IPS-18a (cell line): Measurements from ENCODE around the gene HESX1.

Experiments used
- H3K27ac ChIP-seq: one replicate; pipeline ENCODE4 v1.5.1; 2013; ENCODE audit warnings: low read length
- H3K27me3 ChIP-seq: one replicate; pipeline ENCODE4 v1.6.1; 2013; ENCODE audit warnings: mild to moderate bottlenecking, low read length; ENCODE audit not compliant: control insufficient read depth, insufficient read depth
- H3K36me3 ChIP-seq: one replicate; pipeline ENCODE4 v1.6.1; 2013; ENCODE audit warnings: low read depth, low read length; ENCODE audit not compliant: control insufficient read depth
- H3K4me1 ChIP-seq: one replicate; pipeline ENCODE4 v1.6.1; 2013; ENCODE audit warnings: low read depth, low read length; ENCODE audit not compliant: control insufficient read depth
- H3K4me3 ChIP-seq: one replicate; pipeline ENCODE4 v1.5.1; 2013; ENCODE audit warnings: low read length
- H3K9ac ChIP-seq: one replicate; pipeline ENCODE4 v1.6.1; 2013; ENCODE audit warnings: mild to moderate bottlenecking, low read length, moderate library complexity
- H3K9me3 ChIP-seq: one replicate; pipeline ENCODE4 v1.6.1; 2013; ENCODE audit warnings: low read depth, low read length; ENCODE audit not compliant: control insufficient read depth

HESX1 gene

DNA sequence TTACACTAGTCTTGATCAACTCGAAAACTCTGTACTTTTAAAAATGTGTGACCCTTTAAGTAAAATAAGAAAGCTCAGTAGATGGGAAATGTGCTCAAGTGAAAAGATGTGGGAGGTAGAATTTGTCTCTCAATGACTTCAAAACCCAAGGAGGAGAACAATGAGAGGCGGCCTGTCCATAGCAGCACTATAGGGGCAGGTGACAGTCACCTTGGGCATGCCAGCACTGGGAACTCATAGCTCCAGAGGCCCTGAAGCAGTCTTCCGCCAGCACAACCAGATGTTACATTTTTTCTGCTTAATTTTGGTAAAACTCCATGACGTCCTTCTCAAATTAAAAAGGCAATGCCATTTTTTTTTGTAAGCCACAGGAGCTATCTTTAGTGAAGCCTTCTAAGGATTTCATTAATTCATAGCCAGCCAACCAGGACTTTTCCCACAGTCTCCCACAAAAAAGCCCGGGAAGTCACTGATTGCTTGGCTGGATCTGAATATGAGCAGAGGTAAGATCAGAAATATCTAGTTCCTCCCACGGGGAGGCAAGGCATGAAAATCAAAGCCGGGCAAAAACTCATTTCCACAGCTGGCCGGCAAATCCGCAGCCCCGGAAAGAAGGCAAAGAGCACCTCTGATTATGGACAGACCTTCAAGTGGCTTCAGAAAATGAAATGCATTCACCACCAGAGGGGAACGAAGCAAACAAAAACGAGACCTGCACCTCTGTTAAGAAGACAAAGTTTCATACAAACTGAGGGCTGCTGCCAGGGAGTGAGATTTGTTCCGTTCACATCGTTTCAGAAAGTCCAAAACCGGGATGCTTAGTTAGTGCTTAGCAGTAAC is 45.1 kb downstream of the HESX1 start:
- Histone ChIP-seq H3K27ac (no peak overlapping the region), H3K4me3 (no peak overlapping the region), H3K9me3 (no peaks in the 10 kb centered on the region), H3K36me3 (no peaks in the 10 kb centered on the region), H3K27me3 (peaks cover 24% of the 10 kb centered on the region), H3K9ac (no peak overlapping the region), H3K4me1 (peaks cover 83% of the 10 kb centered on the region)

GRCh38 chr3:57152151-57153143 is 47.3 kb downstream of the HESX1 start:
- peaks cover 62% of the 10 kb centered on the region for H3K4me1 ChIP-seq
- H3K9ac ChIP-seq = no peak overlapping the region
- H3K27me3 ChIP-seq = peaks cover 12% of the 10 kb centered on the region
- no peak overlapping the region for H3K27ac ChIP-seq
- H3K4me3 ChIP-seq = no peak overlapping the region
- no peaks in the 10 kb centered on the region for H3K9me3 ChIP-seq
- peaks cover 3% of the 10 kb centered on the region for H3K36me3 ChIP-seq

DNA sequence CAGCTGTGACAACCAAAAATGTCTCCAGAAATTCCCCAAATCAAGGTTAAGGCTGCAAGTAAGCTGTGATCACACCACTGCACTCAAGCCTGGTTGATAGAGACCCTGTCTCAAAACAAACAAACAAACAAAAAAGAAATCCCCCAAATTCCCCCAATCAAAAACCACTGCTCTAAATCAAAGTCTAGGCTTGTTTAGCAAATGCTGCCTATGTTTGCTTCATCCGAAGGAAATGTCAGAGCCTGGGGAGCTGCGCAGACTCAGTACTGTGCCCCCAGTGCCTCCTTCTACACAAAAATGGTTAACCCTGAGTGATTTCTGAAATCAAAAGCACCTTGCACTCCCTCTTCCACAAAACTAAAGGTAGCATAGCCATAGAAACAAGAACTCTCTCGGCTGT is 48.0 kb downstream of the HESX1 start:
- Histone ChIP-seq H3K27me3 (peaks cover 5% of the 10 kb centered on the region), H3K27ac (no peak overlapping the region), H3K9ac (no peak overlapping the region), H3K4me1 (peaks cover 55% of the 10 kb centered on the region), H3K4me3 (no peak overlapping the region), H3K36me3 (peaks cover 3% of the 10 kb centered on the region), H3K9me3 (no peaks in the 10 kb centered on the region)

GRCh38 chr3:57151021-57151449 is 48.7 kb downstream of the HESX1 start:
- Histone ChIP-seq H3K4me3 (no peak overlapping the region), H3K9me3 (no peaks in the 10 kb centered on the region), H3K4me1 (peaks cover 48% of the 10 kb centered on the region), H3K9ac (no peak overlapping the region), H3K36me3 (peaks cover 3% of the 10 kb centered on the region), H3K27me3 (no peaks in the 10 kb centered on the region), H3K27ac (no peak overlapping the region)

DNA sequence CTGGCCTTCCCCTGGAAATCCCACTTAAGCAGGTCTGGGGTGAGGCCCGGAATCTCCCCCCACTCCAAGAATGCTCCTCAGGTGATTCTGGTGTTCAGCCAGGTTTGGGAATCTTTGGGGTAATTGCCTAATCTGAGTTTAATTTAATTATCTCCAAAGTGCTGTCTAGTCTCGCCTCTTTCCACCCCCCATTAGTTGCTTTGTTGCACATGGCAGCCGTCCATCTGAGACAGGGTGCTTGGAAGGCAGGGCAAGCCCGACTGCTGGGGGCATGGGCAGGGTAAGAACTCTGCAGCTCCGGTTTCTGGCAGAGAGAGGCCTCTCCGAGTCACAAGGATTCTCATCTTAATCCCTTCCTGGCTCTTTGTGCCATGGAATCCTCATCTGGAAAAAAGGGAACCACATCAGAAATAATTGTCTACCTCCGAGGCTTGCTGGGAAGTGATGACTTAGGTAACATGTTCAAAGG is 49.6 kb downstream of the HESX1 start:
- Histone ChIP-seq H3K27me3 (no peaks in the 10 kb centered on the region), H3K27ac (no peak overlapping the region), H3K9me3 (no peaks in the 10 kb centered on the region), H3K4me3 (no peak overlapping the region), H3K9ac (no peak overlapping the region), H3K4me1 (peaks cover 45% of the 10 kb centered on the region), H3K36me3 (peaks cover 3% of the 10 kb centered on the region)
